Activated T-cell treated with anti-CD3 and anti-CD28 coated beads for 48 hours (primary cell): ENCODE measurements around the gene C1RL.

Experiments
- DNase-seq: peaks from one replicate; pipeline ENCODE4 v3.0.0-alpha.2; 2020; ENCODE audit warnings: low read depth

Gene C1RL, protein sequence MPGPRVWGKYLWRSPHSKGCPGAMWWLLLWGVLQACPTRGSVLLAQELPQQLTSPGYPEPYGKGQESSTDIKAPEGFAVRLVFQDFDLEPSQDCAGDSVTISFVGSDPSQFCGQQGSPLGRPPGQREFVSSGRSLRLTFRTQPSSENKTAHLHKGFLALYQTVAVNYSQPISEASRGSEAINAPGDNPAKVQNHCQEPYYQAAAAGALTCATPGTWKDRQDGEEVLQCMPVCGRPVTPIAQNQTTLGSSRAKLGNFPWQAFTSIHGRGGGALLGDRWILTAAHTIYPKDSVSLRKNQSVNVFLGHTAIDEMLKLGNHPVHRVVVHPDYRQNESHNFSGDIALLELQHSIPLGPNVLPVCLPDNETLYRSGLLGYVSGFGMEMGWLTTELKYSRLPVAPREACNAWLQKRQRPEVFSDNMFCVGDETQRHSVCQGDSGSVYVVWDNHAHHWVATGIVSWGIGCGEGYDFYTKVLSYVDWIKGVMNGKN

DNA sequence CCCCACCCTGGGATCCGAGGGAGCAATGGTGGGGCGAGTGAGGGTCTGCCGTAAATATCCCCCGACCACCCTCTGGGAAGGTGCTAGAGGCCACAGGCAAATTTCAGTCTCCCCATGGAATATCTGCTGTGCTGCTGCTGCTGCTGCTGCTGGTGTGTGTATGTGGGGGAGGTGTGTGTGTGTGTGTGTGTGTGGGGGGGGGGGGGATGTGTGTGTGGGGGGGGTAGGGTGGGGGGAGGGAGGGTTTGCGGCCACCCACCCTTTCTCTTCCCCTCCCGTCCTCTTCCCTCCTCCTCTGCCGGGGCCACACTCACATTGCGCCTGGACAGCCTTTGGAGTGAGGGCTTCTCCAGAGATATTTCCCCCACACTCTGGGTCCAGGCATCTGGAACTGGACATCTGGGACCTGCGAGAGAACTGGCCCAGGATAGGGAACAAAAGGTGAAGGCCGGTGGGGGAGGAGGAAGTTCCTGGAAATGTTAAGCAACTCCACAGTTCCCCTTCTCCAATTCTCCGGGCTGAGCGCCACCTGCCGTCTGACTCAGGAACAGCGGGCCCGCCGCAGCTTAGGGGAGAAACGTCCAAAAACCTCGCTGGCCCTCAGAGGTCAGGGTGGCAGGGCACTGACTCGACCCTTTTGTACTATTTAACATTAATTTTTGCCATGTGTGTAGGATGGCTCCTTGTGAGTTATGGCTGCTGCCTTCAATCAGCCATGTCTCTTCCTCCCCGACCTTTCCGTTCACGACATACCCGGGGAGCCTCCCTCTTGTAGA is at the start of gene C1RL:
TSS of gene C1RL (minus strand) at position 419 of the 776 bp plus-strand sequence. CDS start at position 385, 34 bp downstream.
- DNase-seq, result peak; percentile 80

DNA sequence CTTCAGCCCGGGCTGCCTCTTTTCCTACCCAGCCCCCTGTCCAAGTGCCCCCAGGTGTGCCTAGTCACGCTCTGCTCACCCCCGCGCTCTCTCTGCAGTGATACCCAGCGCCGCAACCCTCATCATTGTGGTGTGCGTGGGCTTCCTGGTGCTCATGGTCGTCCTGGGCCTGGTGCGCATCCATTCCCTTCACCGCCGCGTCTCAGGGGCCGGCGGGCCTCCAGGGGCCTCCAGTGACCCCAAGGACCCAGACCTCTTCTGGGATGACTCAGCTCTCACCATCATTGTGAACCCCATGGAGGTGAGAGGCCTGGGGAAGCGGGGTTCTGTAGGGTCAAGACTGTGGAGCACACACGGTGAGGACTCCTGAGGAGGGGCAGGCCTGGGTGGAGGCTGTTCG is 48.4 kb upstream of the C1RL start:
- DNase-seq, result no peak

DNA sequence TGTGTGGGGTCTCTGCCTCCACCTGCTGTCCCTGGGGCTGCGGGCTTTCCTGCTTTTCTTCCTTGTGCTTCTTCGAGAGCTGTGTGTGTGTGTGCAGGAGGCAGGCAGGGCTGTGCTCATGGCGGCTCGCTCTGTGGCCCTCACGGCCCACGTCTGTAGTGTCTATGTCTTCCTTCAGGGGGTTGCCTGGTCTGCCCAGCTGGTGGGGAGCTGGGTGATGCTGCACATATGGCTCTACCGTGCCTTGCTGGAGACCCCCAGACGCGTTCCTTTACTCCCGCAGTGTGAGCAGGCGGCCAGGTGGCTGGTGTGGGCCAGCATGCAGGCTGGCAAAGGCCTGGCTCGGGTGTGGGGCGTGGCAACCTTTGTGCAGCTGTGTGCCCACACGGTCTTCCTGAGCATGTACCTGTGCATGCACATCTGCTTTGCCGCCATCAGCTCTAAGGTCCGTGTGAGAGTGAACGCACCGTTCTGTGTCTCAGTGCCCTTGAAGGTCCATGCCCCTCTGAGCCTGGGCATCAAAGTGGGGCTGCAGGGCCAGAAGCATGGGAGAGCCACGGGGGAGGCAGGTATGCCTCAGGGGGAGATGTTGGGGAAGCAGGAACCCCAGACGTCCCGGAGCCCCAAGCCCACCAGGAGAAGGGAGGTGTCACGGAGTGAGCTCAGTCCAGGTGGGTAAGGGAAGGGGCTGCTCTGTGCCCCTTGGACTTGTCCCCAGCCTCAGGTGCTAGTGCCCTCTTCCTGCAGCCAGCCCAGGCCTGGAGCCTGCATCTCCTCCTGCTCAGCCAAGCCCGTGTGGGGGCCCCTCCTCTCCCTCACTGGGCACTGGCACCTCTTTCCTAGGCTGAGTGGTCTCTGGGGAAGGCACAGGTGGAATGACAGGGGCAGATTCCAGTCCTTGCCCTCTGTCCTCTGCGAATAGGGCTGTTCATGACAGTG is 47.5 kb upstream of the C1RL start:
- DNase-seq, result no peak

DNA sequence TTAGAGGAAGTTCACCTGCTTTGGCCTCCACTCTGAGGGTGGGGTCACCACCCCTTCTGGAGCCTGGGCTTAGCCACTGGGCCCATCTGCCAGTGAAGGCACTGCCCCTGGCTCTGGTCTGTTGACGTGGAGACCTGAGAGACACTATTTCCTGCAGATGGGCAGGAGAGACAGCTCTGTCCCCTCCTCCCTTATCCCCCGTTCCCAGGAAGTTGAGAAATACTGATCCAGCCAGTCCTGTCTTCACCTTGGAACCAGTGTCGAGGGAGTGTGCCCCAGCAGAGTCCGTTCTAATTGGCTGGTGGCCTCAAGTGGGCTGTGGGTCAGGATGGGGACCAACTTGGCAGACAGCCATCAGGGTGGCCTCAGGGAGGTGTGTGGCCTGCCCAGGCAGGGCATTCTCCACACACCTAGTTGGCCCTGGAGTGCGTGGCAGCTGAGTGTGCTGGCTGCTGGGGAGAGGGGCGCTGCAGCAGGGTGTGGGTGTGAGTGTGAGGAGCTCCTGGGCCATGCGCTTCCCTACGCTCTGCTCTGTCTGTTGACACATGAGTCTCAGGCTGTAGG is 46.5 kb upstream of the C1RL start:
- no peak for DNase-seq

DNA sequence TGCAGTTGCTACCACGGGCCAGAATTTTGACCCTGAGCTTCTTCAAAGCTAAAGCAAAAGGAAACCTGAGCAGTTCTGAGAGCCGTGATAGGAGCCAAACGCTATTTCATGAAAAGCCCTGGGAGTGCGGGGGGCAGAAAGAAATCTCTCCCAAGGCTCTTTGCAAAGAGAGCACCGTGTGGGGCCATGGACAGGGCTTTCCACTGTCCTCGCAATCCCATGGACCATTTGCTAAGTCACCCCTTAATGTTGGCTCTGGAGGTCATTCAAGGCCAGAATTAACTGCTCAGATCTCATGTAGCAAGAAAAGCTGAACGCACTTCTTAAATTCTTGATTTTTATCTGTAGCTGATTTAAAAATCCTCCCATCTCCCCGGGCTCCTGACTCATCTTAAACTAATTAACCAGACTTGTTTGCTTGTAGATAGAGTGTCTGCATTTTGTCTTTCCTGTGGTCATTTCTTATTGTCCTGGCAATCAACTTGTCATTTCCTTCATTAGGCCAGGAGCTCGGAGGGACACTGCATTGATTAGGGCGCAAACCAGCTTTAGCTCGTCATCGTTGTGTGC is 46.0 kb upstream of the C1RL start:
- DNase-seq, result no peak

DNA sequence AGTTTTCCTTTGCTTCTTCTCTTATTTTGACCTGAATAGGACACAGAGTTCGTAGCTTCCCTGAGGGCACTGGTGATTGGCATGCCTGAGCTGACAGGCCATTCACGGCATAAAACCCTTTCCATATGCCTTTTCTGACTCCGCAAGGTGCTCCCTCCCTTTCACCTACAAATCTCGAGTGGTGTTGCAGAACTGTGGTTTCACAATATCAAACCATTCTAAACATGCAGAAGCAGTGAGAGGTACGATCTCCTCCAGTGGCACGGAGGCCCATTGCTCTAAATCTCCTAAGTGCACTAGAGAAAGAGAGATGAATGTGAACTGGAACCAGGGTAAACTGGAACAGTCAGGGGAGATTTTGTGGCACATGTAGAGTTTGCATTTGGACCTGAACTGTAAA is 45.0 kb upstream of the C1RL start:
- DNase-seq, result no peak

DNA sequence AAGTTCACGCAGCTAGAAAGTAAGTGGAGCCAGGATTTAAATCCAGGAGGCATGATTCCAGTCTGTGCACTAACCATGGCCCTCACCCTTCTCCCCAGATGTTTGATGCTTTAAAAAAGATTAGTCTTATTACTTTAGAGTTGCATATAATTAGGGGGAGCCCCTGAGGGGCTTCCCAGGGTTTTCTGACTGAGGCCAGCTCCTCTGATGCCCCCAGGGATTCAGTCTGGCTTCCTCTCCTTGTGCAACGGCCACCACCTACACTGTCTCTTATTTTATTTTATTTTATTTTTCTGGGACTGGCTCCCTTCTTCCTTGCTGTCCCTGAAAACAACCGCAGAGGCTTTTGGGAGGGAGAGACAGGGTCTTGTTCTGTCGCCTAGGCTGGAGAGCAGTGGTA is 43.8 kb upstream of the C1RL start:
- no peak for DNase-seq

DNA sequence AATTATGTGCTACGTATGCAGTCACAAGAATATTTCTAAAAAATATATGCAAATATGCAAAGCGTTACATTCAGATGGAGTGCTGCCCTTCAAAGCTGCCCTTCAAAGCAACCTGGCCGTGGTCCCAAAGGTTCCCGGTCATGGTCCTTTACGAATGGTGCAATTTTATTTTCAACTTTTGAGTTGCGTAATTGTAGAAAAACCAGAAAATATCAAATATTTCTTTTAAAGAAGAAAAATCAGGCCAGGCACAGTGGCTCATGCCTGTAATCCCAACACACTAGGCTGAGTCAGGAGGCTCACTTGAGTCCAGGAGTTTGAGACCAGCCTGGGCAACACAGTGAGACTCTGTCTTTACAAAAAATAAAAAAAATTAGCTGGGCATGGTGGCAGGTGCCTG is 42.5 kb upstream of the C1RL start:
- no peak for DNase-seq

DNA sequence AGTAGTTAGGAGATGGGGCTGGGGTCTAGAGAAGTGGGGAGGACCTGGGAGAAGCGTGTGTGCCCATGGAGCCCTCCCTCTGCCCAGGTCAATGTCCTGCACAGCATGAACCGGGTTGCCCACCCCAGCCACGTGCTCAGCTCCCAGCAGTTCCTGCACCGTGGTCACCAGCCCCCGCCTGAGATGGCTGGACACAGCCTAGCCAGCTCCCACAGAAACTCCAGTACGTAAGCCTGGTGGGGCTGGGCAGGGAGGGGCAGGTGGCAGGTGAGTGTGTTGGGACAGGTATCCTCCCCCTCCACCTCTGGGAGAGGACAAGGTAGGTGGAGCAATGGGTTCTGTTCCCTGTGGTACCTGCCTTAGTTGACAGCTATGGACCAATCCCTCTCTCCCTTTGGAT is 41.8 kb upstream of the C1RL start:
- DNase-seq, result no peak

DNA sequence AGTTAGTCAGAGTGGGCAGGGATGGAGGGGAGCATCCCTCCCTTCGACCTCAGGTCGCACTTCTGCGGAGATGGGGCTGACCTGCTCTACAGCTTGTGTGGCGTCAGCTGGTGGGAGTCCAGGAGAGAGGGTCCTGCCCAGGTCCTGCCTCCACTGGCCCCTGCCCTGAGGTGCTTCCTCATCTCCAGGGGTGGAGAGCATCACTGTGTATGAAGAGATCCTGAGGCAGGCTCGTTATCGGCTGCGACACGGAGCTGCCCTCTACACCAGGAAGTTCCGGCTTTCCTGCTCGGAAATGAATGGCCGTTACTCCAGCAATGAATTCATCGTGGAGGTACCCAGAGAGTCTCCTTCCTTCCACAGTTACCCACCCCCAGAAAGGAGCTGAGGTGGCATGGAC is 41.3 kb upstream of the C1RL start:
- no peak for DNase-seq

DNA sequence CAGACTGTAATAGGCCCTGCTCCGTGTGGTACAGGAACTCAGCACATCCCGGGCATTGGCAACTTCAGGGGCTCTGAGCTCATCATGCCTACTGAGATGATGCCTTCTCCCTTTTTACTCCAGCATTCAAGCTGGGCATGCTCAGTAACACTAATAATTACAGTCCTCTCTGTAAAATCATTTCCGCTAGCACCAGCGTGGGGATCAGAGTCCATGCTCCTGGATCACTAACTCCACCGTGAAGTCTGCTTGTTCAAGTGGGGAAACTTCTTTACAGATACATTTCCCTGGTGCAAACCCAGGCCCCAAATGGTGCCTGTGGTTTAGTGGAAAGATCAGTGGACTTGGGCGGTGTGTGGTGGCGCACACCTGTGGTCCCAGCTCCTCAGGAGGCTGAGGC is 37.9 kb upstream of the C1RL start:
- no peak for DNase-seq

DNA sequence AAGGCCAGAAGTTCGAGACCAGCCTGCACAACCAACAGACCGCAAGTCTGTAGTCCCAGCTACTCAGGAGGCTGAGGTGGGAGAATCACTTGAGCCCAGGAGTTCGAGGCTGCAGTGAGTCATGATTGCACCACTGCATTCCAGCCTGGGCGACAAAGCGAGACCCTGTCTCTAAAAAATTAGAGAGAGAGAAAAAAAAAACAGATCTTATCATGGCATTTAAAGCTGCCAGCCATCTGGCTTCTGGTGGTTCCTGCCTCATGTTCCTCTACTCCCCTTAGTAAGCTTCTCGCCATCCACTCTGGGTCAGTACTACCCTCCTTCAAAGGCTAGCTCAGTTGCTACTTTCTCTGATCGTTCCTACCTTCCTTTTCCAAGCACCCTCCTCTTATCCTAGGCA is 37.2 kb upstream of the C1RL start:
- no peak for DNase-seq

DNA sequence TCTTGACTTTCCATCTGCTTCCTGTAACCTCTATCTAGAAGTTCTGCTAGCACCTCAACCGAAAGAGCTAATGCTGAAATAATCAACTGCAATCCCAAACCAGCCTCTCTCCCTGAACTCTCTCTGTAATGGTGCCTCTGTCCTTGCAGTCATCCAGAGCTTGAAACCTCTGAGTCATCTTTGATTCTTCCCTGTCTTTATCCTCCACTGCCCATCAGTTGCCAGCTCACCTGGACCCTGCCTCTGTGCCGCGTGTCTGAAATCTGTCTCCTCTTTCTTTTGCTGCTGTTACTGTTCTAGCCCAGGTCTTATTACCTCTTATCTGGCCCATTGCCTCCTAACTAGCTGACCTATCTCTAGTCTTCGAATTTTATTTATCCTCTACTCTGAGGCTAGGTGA is 36.7 kb upstream of the C1RL start:
- no peak for DNase-seq

DNA sequence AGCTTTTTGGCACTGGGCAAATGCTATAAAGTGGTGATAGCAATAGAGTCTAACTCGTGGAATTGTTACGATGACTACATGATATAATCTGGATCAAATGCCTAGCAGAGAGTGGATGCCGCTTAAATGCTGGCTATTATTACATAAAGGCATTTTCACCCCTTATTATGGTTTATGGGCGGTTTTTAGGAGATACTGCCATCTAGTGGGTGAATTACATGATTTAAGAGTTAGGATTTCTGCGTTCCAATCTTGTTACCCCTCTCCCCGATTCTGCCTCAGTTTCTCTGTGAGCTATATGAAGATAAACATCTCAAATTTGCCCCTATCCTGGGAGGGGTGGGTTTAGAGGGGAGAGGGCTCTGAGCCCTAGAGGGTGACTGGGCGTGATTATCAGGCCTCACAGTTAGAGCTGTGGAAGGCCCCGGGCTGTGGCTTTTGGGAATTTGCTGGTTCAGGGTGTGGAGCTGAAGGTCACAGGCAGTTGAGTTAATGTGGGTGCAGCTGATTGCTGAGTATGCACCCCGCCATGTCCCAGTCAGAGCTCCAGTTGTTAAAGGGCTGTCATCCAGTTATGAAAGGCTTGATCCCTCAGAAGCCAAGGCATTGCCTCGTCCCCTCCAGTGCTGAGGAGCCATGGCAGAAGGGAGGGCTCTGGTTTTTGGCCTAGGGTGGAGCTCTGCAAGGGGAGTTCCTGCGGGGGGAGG is 35.6 kb upstream of the C1RL start:
- no peak for DNase-seq

DNA sequence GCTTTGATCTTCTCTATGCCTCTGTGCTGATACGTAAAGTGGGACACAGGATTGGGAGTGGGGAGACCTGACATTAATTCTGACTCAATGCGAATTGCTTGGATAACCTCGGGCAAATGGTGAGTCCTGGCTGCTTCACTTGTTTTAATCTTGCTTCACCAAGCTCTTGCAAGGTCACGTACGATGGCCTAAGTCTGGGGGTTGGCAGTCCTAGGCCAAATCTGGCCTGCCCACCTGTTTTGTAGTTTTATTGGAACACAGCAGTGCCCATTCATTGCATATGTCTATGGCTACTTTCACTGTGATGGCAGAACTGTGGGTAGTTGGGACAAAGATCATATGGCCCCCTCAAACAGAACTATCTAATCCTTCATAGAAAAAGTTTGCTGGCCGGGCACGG is 34.5 kb upstream of the C1RL start:
- no peak for DNase-seq

DNA sequence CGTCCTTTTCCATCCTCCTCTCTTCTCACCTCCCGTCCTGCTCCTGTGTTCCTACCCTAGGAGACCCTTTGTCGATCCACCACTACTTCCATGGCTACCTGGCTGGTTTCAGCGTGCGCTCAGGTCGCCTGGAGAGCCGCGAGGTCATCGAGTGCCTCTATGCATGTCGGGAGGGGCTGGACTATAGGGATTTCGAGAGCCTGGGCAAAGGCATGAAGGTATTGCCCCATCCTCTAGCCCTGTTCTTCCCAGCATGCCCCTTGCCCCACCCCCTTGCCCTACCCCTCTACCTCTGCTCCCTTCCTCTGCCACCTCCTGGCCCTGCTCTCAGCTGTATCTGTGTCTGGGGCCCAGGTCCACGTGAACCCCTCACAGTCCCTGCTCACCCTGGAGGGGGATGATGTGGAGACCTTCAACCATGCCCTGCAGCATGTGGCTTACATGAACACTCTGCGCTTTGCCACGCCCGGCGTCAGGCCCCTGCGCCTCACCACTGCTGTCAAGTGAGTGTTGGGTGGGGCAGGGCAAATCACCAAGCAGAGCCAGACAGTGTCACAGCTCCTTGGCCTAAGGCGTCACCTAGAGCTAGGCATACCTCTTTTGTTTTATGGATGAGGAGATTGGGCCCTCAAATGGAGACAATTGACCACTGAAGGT is 33.9 kb upstream of the C1RL start:
- no peak for DNase-seq

DNA sequence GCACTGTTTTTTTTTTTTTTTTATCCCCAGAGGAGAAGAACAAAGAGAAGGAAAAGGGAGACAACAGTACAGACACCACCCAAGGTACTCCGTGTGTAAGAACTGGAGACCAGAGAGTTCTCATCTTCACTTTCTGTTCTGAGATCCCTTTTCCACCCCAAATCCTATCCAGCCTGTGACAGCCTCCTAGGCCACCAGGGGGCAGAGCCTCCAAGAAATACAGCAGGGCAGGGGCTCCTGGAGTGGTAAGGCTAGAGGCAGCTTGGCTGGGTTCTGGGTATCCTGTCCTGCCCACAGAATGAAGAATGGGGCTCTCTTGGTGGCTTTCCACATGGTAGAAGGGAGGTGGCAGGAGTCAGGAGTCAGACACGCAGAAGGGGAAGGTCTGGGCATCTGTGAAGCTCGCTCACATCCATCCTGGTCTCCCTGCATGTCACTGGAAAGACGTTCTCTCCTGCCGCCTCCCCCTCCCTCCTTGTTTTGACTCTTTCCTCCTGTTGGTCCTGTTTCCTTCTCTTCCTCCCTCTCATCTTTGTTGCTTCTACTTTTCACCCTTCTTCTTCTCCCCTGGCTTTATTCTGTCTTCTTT is 33.1 kb upstream of the C1RL start:
- peak; percentile 44 for DNase-seq

DNA sequence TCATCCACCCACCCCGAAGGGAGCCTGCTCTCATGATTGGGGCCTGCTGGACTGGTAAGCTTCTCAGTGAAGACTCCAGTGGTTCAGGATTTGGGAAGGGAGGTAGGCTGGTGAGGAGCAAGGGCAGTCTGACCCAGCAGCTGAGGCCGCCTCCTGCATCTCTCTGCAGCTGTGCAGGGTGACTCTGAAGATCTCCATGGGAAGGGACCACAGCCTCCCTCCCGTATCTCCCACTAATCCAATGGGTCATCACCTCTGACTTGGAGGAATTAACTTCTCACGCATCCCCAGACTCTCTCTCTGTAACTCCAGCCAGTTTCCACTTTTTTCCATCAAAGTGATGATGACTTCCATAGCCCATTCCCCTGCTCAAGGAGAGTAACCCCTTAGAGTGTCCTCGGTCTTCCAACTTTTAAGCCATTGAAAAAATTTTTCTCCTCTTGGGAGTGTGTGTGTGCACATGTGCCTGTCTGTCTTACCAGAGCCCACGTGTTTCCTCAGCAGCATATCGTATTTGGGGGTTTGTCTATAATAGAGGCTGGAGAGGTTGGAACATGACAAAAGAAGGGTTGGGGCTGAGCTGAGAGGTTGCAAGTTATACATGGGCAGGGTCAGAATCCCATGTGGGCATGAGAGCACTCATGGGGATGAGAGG is 32.5 kb upstream of the C1RL start:
- no peak for DNase-seq

DNA sequence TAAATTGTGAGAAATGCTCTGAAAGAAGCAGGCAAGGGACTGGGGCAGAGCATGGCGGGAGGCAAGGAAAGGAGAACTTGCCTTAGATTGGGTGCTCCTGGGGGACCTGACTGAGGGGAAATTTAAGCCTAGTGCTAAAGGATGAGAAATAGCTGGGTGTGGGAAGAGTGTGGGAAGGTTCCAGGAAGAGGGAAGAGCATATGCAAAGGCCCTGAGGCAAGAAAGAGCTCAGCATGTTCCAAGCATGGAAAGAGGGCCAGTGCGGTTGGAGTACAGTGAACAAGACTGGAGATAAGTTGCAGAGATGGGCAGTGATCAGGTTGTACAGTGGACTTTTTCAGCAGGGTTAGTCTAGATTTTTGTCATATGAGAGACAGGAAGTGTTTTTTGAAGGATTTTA is 30.2 kb upstream of the C1RL start:
- no peak for DNase-seq
